Fibroblast of pulmonary artery (primary cell): Measurements from ENCODE around the gene NFIA.

Experiments
- DNase-seq: peaks from one replicate; pipeline ENCODE4 v3.0.0-alpha.2; 2010; ENCODE audit warnings: low read depth
- H3K4me3 ChIP-seq: replicated peaks from 2 replicates; pipeline ENCODE4 v1.5.1; 2011; ENCODE audit warnings: low read depth, mild to moderate bottlenecking, control low read depth, low read length, moderate library complexity
- TF ChIP-seq, protein P1 (sequence below): IDR thresholded peaks from 2 replicates; pipeline ENCODE4 v1.5.1; 2011; ENCODE audit warnings: mild to moderate bottlenecking, control low read depth, low read length, inconsistent platforms; ENCODE audit errors: missing control alignments

The NFIA gene

GRCh38 chr1:61379693-61380092 is 297.3 kb downstream of the NFIA start:
- no peak for DNase-seq
- TF ChIP-seq, protein P1, sequence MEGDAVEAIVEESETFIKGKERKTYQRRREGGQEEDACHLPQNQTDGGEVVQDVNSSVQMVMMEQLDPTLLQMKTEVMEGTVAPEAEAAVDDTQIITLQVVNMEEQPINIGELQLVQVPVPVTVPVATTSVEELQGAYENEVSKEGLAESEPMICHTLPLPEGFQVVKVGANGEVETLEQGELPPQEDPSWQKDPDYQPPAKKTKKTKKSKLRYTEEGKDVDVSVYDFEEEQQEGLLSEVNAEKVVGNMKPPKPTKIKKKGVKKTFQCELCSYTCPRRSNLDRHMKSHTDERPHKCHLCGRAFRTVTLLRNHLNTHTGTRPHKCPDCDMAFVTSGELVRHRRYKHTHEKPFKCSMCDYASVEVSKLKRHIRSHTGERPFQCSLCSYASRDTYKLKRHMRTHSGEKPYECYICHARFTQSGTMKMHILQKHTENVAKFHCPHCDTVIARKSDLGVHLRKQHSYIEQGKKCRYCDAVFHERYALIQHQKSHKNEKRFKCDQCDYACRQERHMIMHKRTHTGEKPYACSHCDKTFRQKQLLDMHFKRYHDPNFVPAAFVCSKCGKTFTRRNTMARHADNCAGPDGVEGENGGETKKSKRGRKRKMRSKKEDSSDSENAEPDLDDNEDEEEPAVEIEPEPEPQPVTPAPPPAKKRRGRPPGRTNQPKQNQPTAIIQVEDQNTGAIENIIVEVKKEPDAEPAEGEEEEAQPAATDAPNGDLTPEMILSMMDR, result no peak
- H3K4me3 ChIP-seq, result no peak overlapping the region

- no peak for DNase-seq
- TF ChIP-seq, protein P1, result no peak
- no peak overlapping the region for H3K4me3 ChIP-seq
Measured at GRCh38 chr1:61380561-61380960, 298.2 kb downstream of the NFIA start.

DNA sequence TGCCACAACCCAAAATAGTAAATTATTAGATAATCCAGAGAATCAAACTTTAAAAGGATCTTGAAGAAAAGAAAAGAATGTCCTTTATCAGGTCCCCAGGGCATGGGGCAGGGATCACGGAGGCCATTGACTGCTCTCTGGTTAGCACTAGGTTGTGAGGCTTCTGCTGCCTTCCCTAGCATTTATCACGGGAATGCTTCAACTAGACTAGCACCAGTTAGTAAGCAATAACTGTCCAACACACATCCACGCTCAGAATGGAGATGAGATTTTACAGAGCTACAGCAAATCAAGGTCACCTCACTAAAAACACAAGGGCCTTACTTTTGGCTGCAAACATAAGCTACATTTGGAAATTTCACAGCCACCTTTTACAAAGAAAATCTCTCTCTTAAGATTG is 304.0 kb downstream of the NFIA start:
- TF ChIP-seq, protein P1, result no peak
- no peak overlapping the region for H3K4me3 ChIP-seq
- DNase-seq, result no peak

GRCh38 chr1:61386770-61387169 is 304.4 kb downstream of the NFIA start:
- no peak overlapping the region for H3K4me3 ChIP-seq
- TF ChIP-seq, protein P1, result no peak
- no peak for DNase-seq

- no peak for DNase-seq
- TF ChIP-seq, protein P1, result no peak
Measured at GRCh38 chr1:61387829-61388228, 305.5 kb downstream of the NFIA start.

DNA sequence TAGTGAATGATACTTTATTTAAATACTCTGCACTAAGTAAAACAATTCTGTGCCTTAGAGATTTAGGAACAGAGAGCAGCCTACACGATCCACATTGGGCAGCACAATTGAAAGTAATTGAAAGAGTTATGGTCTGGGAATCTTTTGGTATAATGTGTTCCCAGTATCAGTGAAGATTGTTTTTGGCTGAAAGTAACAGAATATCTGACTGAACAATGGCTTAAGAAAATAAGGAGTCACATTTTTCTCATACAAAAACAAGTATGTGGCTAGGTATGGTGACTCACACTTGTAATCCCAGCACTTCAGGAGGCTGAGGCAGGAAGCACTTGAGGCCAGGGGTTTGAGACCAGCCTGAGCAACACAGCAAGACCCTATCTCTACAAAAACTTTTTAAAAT is 306.2 kb downstream of the NFIA start:
- H3K4me3 ChIP-seq, result no peak overlapping the region
- peak; percentile 83 for DNase-seq
- TF ChIP-seq, protein P1, result no peak

More at GRCh38 chr1:61387829-61388228, 305.5 kb downstream of the NFIA start:
- H3K4me3 ChIP-seq, result no peak overlapping the region

DNA sequence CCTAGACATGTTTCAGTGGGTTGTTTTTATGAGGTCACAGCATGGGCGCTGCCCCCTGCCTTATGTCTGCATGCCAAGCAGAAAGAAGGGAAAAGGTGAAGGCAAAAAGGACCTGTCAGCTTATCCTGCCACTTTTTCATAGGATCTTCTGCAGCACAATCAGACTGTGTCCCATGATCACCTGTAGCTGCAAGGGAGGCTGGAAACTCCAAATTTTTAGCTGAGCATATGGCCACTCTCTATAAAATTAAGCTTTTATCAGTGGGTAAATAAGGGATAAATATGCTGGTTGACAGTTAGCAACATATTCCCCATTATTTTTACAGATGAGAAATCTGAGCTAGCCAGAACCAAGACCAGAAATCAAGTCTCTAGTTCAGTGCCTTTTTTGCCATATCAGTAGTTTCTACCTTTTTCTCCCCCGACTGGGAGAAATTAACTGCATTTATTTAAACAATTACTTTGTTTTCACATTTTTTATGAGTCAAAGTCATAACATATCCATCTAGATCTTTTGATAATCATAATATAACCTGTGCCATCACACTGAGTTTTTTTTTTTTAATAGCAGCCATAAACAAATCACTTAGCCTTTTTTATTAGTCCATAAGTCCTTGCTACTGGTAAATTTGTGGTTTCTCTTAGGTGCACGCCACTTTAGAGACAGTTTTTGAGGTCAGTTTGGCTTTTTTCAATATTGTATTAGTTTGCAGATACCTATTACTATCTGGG is 307.0 kb downstream of the NFIA start:
- no peak overlapping the region for H3K4me3 ChIP-seq
- TF ChIP-seq, protein P1, result no peak
- no peak for DNase-seq
